IMR-90 (cell line): ENCODE measurements around the gene PPM1H.

ENCODE experiments used
- BHLHE40 ChIP-seq: fragments of 150-350 bp; IDR thresholded peaks from 2 replicates; pipeline ENCODE4 v1.6.1; 2016; ENCODE audit warnings: mild to moderate bottlenecking, low read depth, low read length
- CEBPB ChIP-seq: IDR thresholded peaks from 2 replicates; pipeline ENCODE4 v1.6.1; 2012; ENCODE audit warnings: low read depth, low read length, improper control_type of control experiment
- CTCF ChIP-seq: conservative IDR thresholded peaks from 2 replicates; pipeline ENCODE4 v1.5.1; 2012; ENCODE audit warnings: mild to moderate bottlenecking, low read depth, low read length, improper control_type of control experiment
- ELK1 ChIP-seq: fragments of 150-350 bp; IDR thresholded peaks from 2 replicates; pipeline ENCODE4 v1.6.1; 2016; ENCODE audit warnings: low read depth, mild to moderate bottlenecking, low read length, moderate library complexity, borderline replicate concordance
- MXI1 ChIP-seq: IDR thresholded peaks from 2 replicates; pipeline ENCODE4 v1.6.1; 2012; ENCODE audit warnings: low read depth, mild to moderate bottlenecking, low read length, moderate library complexity, borderline replicate concordance
- NFE2L2 ChIP-seq: fragments of 150-350 bp; IDR thresholded peaks from 2 replicates; pipeline ENCODE4 v1.6.1; 2016; ENCODE audit warnings: low read depth, mild to moderate bottlenecking, low read length
- POLR2A ChIP-seq: IDR thresholded peaks from 2 replicates; pipeline ENCODE4 v1.6.1; 2012; ENCODE audit warnings: mild to moderate bottlenecking, low read depth, low read length
- RAD21 ChIP-seq: IDR thresholded peaks from 2 replicates; pipeline ENCODE4 v1.6.1; 2012; ENCODE audit warnings: low read length, improper control_type of control experiment
- RCOR1 ChIP-seq: IDR thresholded peaks from 2 replicates; pipeline ENCODE4 v1.6.1; 2012; ENCODE audit warnings: mild to moderate bottlenecking, low read length, improper control_type of control experiment; ENCODE audit not compliant: insufficient replicate concordance
- RFX5 ChIP-seq: IDR thresholded peaks from 2 replicates; pipeline ENCODE4 v1.8.0; 2012; ENCODE audit warnings: low read depth, mild to moderate bottlenecking, low read length, moderate library complexity

GRCh38 chr12:62789851-62790250 is 145.1 kb downstream of the PPM1H start:
- TF ChIP-seq CTCF, result no peak
- no peak for TF ChIP-seq MXI1
- TF ChIP-seq RAD21, result no peak
- TF ChIP-seq POLR2A, result no peak
- TF ChIP-seq RCOR1, result no peak
- no peak for TF ChIP-seq RFX5
- no peak for TF ChIP-seq ELK1
- TF ChIP-seq BHLHE40, result no peak
- no peak for TF ChIP-seq CEBPB
- TF ChIP-seq NFE2L2, result no peak
